ENCODE data around the gene LCN10.
A peak's percentile ranks its signal among the peaks of the same experiment; 100 is the strongest.

LCN10 gene

DNA sequence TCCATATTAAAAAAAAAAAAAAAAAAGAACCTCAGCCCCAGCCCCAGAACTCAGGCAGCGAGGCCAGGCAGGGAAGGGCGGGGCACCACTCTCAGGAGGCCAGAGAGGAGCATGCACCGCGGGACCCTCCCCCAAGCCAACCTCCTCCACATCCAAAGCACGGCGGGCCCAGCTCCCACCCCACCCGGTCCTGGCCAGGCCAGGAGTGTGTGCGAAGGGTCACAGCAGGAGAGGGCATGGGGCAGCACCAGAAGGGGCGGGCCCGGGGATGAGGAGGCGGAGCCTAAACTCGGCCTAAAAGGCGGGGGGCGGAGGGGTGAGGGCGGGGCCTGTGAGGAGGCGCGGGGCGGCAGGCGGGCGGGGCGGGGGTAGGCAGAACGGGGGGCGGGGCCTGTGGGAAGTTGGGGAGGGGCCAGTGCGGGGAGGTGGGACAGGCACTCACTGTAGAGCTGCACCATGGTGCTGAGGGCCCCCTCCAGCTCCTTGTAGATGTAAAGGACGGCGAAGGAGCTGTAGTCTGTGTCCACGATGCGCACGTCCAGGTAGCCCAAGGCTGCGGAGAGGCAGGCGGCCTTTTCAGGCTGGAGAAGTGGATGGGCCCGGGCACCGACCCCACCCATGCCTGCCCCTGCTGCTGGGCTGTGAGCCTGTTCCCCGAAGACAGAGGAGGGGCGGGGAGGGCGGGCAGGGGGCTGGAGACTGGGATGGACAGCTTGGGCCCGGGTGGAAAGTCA lies 20.3 kb upstream of the LCN10 start:
- DNase-seq = peak; percentile 73 to 76
- TF ChIP-seq POLR2A (IDR thresholded peaks at IDR 0.05; ENCODE audit: low read length) (no peak), GATA1 (IDR thresholded peaks at IDR 0.05; ENCODE audit: low read depth, low read length) (no peak)

DNA sequence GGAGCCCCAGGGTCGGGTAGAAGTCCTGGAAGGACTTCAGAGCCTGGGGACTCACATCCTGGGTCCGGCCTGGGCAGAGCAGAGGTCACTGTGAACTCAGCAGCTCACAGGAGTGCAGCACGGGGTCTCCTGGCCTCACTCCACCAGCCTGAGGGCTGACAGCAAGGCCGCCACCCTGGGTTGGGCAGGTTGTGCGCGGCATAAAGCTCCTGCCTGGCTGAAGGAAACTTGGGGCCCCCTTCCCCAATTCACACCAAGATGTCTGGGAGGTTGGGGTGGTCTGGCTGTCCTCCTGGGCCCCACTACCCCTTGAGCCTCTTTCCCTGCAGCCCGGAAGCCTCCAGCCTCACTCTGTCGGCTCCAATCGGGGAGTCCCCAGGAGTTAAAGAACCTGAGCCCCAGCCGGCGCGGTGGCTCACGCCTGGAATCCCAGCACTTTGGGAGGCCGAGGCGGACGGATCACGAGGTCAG lies 19.5 kb upstream of the LCN10 start:
- TF ChIP-seq GATA1 (IDR thresholded peaks at IDR 0.05; ENCODE audit: low read depth, low read length) (no peak), POLR2A (IDR thresholded peaks at IDR 0.05; ENCODE audit: low read length) (no peak)
- DNase-seq = no peak

GRCh38 chr9:136761545-136761981 lies 18.8 kb upstream of the LCN10 start:
- TF ChIP-seq POLR2A (IDR thresholded peaks at IDR 0.05; ENCODE audit: low read length) (no peak), GATA1 (IDR thresholded peaks at IDR 0.05; ENCODE audit: low read depth, low read length) (no peak)
- no peak for DNase-seq

DNA sequence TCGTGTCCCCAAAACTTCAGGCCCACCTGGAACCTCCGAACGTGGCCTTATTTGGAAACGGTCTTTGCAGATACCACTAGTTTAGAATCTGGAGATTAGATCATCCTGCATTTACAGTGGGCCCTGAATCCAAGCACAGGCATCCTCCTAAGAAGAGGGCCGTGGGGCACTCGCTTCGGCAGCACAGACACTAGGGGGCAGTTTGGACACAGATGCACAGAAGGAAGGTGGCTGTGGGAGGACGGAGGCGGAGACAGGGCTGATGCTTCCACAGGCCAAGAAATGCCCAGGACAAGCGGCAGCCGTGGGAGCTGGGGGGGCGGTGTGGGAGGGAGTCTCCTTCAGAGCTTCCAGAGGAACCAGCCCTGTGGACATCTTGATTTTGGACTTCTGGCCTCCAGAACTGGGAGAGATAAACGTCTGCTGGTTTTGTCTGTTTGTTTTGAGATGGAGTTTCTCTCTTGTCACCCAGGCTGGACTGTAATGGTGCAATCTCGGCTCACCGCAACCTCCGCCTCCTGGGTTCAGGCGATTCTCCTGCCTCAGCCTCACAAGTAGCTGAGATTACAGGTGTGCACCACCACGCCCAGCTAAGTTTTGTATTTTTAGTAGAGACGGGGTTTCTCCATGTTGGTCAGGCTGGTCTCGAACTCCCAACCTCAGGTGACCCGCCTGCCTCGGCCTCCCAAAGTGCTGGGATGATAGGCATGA lies 18.2 kb upstream of the LCN10 start:
- DNase-seq = peak; percentile 54 to 59

GRCh38 chr9:136760424-136760823 lies 17.7 kb upstream of the LCN10 start:
- TF ChIP-seq POLR2A (IDR thresholded peaks at IDR 0.05; ENCODE audit: low read length) (no peak), GATA1 (IDR thresholded peaks at IDR 0.05; ENCODE audit: low read depth, low read length) (no peak)
- no peak for DNase-seq

- no peak for DNase-seq
These were observed 16.9 kb upstream of the LCN10 start for GRCh38 chr9:136759436-136760325.

DNA sequence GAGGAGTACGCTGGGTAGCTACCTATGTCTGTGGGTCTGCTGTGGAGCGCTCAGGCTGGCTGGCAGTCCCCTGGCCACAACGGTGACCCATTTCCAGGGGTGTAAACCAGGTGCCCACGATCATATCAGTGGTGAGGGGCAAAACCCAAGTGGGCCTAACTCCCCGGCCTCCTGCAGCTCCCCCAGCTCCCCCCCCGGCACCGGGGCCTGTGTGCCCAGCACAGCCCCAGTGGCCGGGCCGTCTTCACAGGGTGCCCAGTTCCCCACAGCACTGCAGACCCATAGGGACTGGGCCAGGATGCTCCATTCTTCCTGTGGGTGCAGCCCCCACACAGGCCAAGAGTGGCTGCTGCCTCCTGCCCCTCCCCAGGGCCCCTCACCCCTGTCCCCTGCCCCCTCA lies 16.3 kb upstream of the LCN10 start:
- TF ChIP-seq GATA1 (IDR thresholded peaks at IDR 0.05; ENCODE audit: low read depth, low read length) = no peak
- no peak for TF ChIP-seq POLR2A (IDR thresholded peaks at IDR 0.05; ENCODE audit: low read length)
- DNase-seq = no peak

More at GRCh38 chr9:136759436-136760325, 16.9 kb upstream of the LCN10 start:
- TF ChIP-seq GATA1 (IDR thresholded peaks at IDR 0.05; ENCODE audit: low read depth, low read length) = no peak
- TF ChIP-seq POLR2A (IDR thresholded peaks at IDR 0.05; ENCODE audit: low read length) = no peak

DNA sequence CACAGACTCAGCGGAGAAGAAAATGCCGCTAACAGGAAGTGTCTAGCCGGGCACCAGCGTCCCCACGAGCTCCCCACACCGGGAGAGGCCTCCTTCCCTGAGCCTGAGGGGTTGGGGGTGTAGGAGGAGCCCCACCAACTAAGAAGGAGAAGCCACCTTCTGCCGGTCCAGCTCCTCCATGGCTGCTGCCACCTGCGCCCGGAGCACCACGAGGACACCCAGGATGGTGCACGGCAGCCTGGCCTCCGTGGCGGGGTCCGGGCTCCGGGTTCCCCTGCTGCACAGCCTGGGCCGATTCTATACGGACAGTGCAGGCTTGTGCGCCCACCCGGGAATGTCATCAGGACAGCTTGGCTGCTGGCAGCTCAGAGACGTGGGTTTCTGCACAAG lies 15.0 kb upstream of the LCN10 start:
- TF ChIP-seq GATA1 (IDR thresholded peaks at IDR 0.05; ENCODE audit: low read depth, low read length) = no peak
- TF ChIP-seq POLR2A (IDR thresholded peaks at IDR 0.05; ENCODE audit: low read length) = no peak

GRCh38 chr9:136757328-136757727 lies 14.6 kb upstream of the LCN10 start:
- DNase-seq = no peak
- TF ChIP-seq POLR2A (IDR thresholded peaks at IDR 0.05; ENCODE audit: low read length) (no peak), GATA1 (IDR thresholded peaks at IDR 0.05; ENCODE audit: low read depth, low read length) (no peak)

More for the DNA sequence above, 15.0 kb upstream of the LCN10 start:
- DNase-seq = no peak

- TF ChIP-seq GATA1 (IDR thresholded peaks at IDR 0.05; ENCODE audit: low read depth, low read length) (no peak), POLR2A (IDR thresholded peaks at IDR 0.05; ENCODE audit: low read length) (no peak)
- DNase-seq = no peak
These were observed 14.1 kb upstream of the LCN10 start for GRCh38 chr9:136756836-136757235.

- DNase-seq = peak; percentile 23 to 51
- TF ChIP-seq GATA1 (IDR thresholded peaks at IDR 0.05; ENCODE audit: low read depth, low read length) (no peak), POLR2A (IDR thresholded peaks at IDR 0.05; ENCODE audit: low read length) (no peak)
These were observed 13.3 kb upstream of the LCN10 start for GRCh38 chr9:136756134-136756438.

- DNase-seq = peak in 1 of 2 experiments; percentile 34
These were observed 12.8 kb upstream of the LCN10 start for GRCh38 chr9:136755302-136756133.

- no peak for DNase-seq
- TF ChIP-seq POLR2A (IDR thresholded peaks at IDR 0.05; ENCODE audit: low read length) (no peak), GATA1 (IDR thresholded peaks at IDR 0.05; ENCODE audit: low read depth, low read length) (no peak)
These were observed 12.0 kb upstream of the LCN10 start for GRCh38 chr9:136754626-136755301.
